Ishikawa (cell line): ENCODE results near the gene ACOT12.

Experiments
- EGR1 ChIP-seq: IDR thresholded peaks from 2 replicates; pipeline ENCODE4 v1.6.1; 2012
- EP300 ChIP-seq: IDR thresholded peaks from 2 replicates; pipeline ENCODE4 v1.6.1; 2012; ENCODE audit warnings: borderline replicate concordance
- RAD21 ChIP-seq: IDR thresholded peaks from 2 replicates; pipeline ENCODE4 v1.6.1; 2012; ENCODE audit warnings: low read depth
- REST ChIP-seq: IDR thresholded peaks from 2 replicates; pipeline ENCODE4 v1.6.1; 2012; ENCODE audit warnings: low read depth, mild to moderate bottlenecking
- TAF1 ChIP-seq: IDR thresholded peaks from 2 replicates; pipeline ENCODE4 v1.6.1; 2012; ENCODE audit warnings: low read depth, mild to moderate bottlenecking
- USF1 ChIP-seq: IDR thresholded peaks from 2 replicates; pipeline ENCODE4 v1.6.1; 2012

- TF ChIP-seq EP300 (no peak), USF1 (no peak), EGR1 (no peak), TAF1 (no peak), RAD21 (no peak), REST (no peak)
These were observed 4.9 kb downstream of the ACOT12 start for GRCh38 chr5:81389025-81389424.
